H1 (cell line): ENCODE data around the gene LGALS16. TPM values are rescaled to one million over a fixed set of nuclear protein-coding genes. Genes with fewer than 3 reads are reported as not detected.

Source experiments
- CTCF ChIA-PET: fragments of 300-600 bp; sonication (Branson Sonifier 250); formaldehyde crosslinking; loops from one replicate; lab custom pipeline; 2021; ENCODE audit not compliant: partially characterized antibody; lab: Charles Lee
- POLR2A ChIA-PET: fragments of 300-600 bp; sonication (Branson Sonifier 250); formaldehyde crosslinking; loops from one replicate; lab custom pipeline; 2021; ENCODE audit warnings: inconsistent platforms; ENCODE audit not compliant: partially characterized antibody; lab: Charles Lee
- DNase-seq, 2 experiments: peaks; one replicate each; pipeline versions ENCODE4 v3.0.0 to v3.0.0-alpha.2; 2010 to 2022; ENCODE audit warnings: low spot score in 2 of 2, low read depth in 1 of 2, mixed read lengths in 1 of 2
- FAIRE-seq: peaks from 2 replicates; lab custom pipeline; 2011; peaks lifted over from hg19 to GRCh38; lab: Jason Lieb, UNC
- H2AFZ ChIP-seq: 2 replicates; pipeline ENCODE4 v1.8.1; 2012; ENCODE audit warnings: low read length, inconsistent platforms
- H2AK5ac ChIP-seq: 2 replicates; pipeline ENCODE4 v1.6.1; 2013; ENCODE audit warnings: low read depth, low read length
- H2BK120ac ChIP-seq: replicated peaks from 2 replicates; pipeline ENCODE3; 2013; ENCODE audit warnings: low read depth, low read length, inconsistent platforms
- H2BK12ac ChIP-seq: 2 replicates; pipeline ENCODE4 v1.6.1; 2013; ENCODE audit warnings: low read depth, low read length
- H2BK15ac ChIP-seq: 2 replicates; pipeline ENCODE4 v1.6.1; 2013; ENCODE audit warnings: low read length
- H2BK20ac ChIP-seq: 2 replicates; pipeline ENCODE4 v1.6.1; 2013; ENCODE audit warnings: low read length
- H2BK5ac ChIP-seq: 2 replicates; pipeline ENCODE4 v1.6.1; 2013; ENCODE audit warnings: low read depth, low read length
- H3K14ac ChIP-seq: 2 replicates; pipeline ENCODE4 v1.6.1; 2013; ENCODE audit warnings: inconsistent platforms; ENCODE audit not compliant: insufficient read length
- H3K18ac ChIP-seq: 2 replicates; pipeline ENCODE4 v1.6.1; 2013; ENCODE audit warnings: low read length; ENCODE audit errors: extremely low read depth
- H3K23ac ChIP-seq: 2 replicates; pipeline ENCODE4 v1.6.1; 2013; ENCODE audit warnings: inconsistent platforms; ENCODE audit not compliant: insufficient read length
- H3K23me2 ChIP-seq: 2 replicates; pipeline ENCODE4 v1.6.1; 2013; ENCODE audit warnings: low read depth, low read length
- H3K27ac ChIP-seq: 2 replicates; pipeline ENCODE4 v1.6.1; 2011; ENCODE audit warnings: low read depth, low read length, inconsistent platforms
- H3K27me3 ChIP-seq, 4 experiments: replicated peaks in 1 of 4; 1 replicate in 1 of 4; 2 replicates in 3 of 4; pipeline versions ENCODE4 v1.6.1 to v1.8.1; 2011 to 2013; ENCODE audit warnings: low read length in 3 of 4, mild to moderate bottlenecking in 3 of 4, inconsistent platforms in 2 of 4, mixed read lengths in 2 of 4, moderate library complexity in 1 of 4; ENCODE audit not compliant: control insufficient read depth in 3 of 4, insufficient read depth in 3 of 4; ENCODE audit errors: extremely low read depth in 1 of 4
- H3K36me3 ChIP-seq, 4 experiments: 2 replicates each; pipeline versions ENCODE4 v1.6.1 to v1.8.1; 2011 to 2013; ENCODE audit warnings: mild to moderate bottlenecking in 4 of 4, low read length in 3 of 4, moderate library complexity in 2 of 4, control low read depth in 1 of 4, inconsistent platforms in 1 of 4; ENCODE audit not compliant: insufficient read depth in 4 of 4, control insufficient read depth in 2 of 4
- H3K4ac ChIP-seq: replicated peaks from 2 replicates; pipeline ENCODE3; 2013; ENCODE audit warnings: low read length, low read depth, mixed read lengths, inconsistent platforms; ENCODE audit not compliant: insufficient read length
- H3K4me1 ChIP-seq, 4 experiments: replicated peaks in 1 of 4; 1 replicate in 1 of 4; 2 replicates in 3 of 4; pipeline versions ENCODE4 v1.6.1 to v1.8.1; 2011 to 2013; ENCODE audit warnings: low read length in 3 of 4, inconsistent platforms in 2 of 4, mixed read lengths in 1 of 4; ENCODE audit not compliant: insufficient read depth in 4 of 4, control insufficient read depth in 3 of 4
- H3K4me2 ChIP-seq, 2 experiments: 2 replicates each; pipeline versions ENCODE4 v1.6.1 to v1.8.1; 2011 to 2013; ENCODE audit warnings: low read depth in 2 of 2, low read length in 2 of 2, control low read depth in 1 of 2, inconsistent platforms in 1 of 2, mild to moderate bottlenecking in 1 of 2; ENCODE audit not compliant: insufficient read depth in 1 of 2
- H3K4me3 ChIP-seq, 4 experiments: fragments of 200-600, 300-600 bp in 1 of 4; sonication (generic), shearing (Covaris generic), sonication (Bioruptor Twin) in 1 of 4; 2 replicates each; pipeline versions ENCODE4 v1.5.1 to v1.8.1; 2011 to 2016; ENCODE audit warnings: low read length in 4 of 4, low read depth in 3 of 4, control low read depth in 2 of 4, inconsistent platforms in 2 of 4, mild to moderate bottlenecking in 2 of 4, mixed read lengths in 1 of 4, moderate library complexity in 1 of 4; ENCODE audit not compliant: insufficient read depth in 2 of 4; ENCODE audit errors: extremely low read depth in 1 of 4
- H3K56ac ChIP-seq: replicated peaks from 2 replicates; pipeline ENCODE3; 2013; ENCODE audit warnings: low read depth, mild to moderate bottlenecking, mixed read lengths, low read length, inconsistent platforms; ENCODE audit not compliant: insufficient read length
- H3K79me1 ChIP-seq: 2 replicates; pipeline ENCODE4 v1.6.1; 2013; ENCODE audit warnings: low read depth, low read length, control low read depth
- H3K79me2 ChIP-seq, 2 experiments: 2 replicates each; pipeline versions ENCODE4 v1.6.1 to v1.8.1; 2012 to 2013; ENCODE audit warnings: low read length in 2 of 2, mild to moderate bottlenecking in 2 of 2, inconsistent platforms in 1 of 2; ENCODE audit not compliant: insufficient read depth in 2 of 2, control insufficient read depth in 1 of 2
- H3K9ac ChIP-seq, 4 experiments: replicated peaks in 1 of 4; 1 replicate in 1 of 4; 2 replicates in 3 of 4; pipeline versions ENCODE4 v1.6.1 to v1.8.1; 2011 to 2013; ENCODE audit warnings: low read depth in 3 of 4, low read length in 3 of 4, control low read depth in 2 of 4, mild to moderate bottlenecking in 2 of 4, moderate library complexity in 2 of 4, inconsistent platforms in 1 of 4; ENCODE audit errors: extremely low read depth in 1 of 4
- H3K9me3 ChIP-seq, 2 experiments: 2 replicates each; pipeline versions ENCODE4 v1.6.1 to v1.8.1; 2012 to 2013; ENCODE audit warnings: mild to moderate bottlenecking in 2 of 2, moderate library complexity in 2 of 2, control low read depth in 1 of 2, inconsistent platforms in 1 of 2, low read depth in 1 of 2, low read length in 1 of 2, mixed read lengths in 1 of 2; ENCODE audit not compliant: insufficient read depth in 2 of 2
- H4K20me1 ChIP-seq, 2 experiments: replicated peaks in 1 of 2; 2 replicates each; pipeline versions ENCODE3 to v1.8.1; 2011 to 2013; ENCODE audit warnings: inconsistent platforms in 2 of 2, low read length in 2 of 2, mild to moderate bottlenecking in 1 of 2; ENCODE audit not compliant: insufficient read depth in 2 of 2, control insufficient read depth in 1 of 2
- H4K5ac ChIP-seq: 2 replicates; pipeline ENCODE4 v1.6.1; 2013; ENCODE audit warnings: low read length, low read depth, mixed read lengths, inconsistent platforms; ENCODE audit not compliant: insufficient read length
- H4K8ac ChIP-seq: 2 replicates; pipeline ENCODE4 v1.8.0; 2013; ENCODE audit warnings: mild to moderate bottlenecking, moderate library complexity, low read length, inconsistent platforms; ENCODE audit not compliant: insufficient read depth; ENCODE audit errors: extremely low read depth
- H4K91ac ChIP-seq: replicated peaks from 2 replicates; pipeline ENCODE3; 2013; ENCODE audit warnings: low read length, mixed read lengths, inconsistent platforms; ENCODE audit not compliant: insufficient read length
- BCL11A ChIP-seq, 2 experiments: IDR thresholded peaks; one replicate each; pipeline ENCODE4 v1.6.1; 2011; ENCODE audit warnings: low read depth in 2 of 2, low read length in 2 of 2, mild to moderate bottlenecking in 2 of 2
- CBX5 ChIP-seq: fragments of 300-800, 300-1000 bp; sonication (generic); IDR thresholded peaks from 2 replicates; pipeline ENCODE4 v1.7.1; 2016; ENCODE audit warnings: antibody characterized with exemption, low read length, low read depth
- EGR1 ChIP-seq: IDR thresholded peaks from 2 replicates; pipeline ENCODE4 v1.6.1; 2011; ENCODE audit warnings: low read depth, low read length, borderline replicate concordance
- RAD21 ChIP-seq, 2 experiments: IDR thresholded peaks in 1 of 2; conservative IDR thresholded peaks in 1 of 2; 2 replicates each; pipeline ENCODE4 v1.6.1; 2011; ENCODE audit warnings: low read depth in 2 of 2, low read length in 2 of 2, improper control_type of control experiment in 1 of 2, inconsistent platforms in 1 of 2, mild to moderate bottlenecking in 1 of 2, moderate library complexity in 1 of 2
- RXRA ChIP-seq: IDR thresholded peaks from 2 replicates; pipeline ENCODE4 v1.6.1; 2011; ENCODE audit warnings: low read depth, mild to moderate bottlenecking, low read length, moderate library complexity; ENCODE audit not compliant: insufficient read depth
- SIX5 ChIP-seq: IDR thresholded peaks from 2 replicates; pipeline ENCODE4 v1.6.1; 2011; ENCODE audit warnings: mild to moderate bottlenecking, low read depth, low read length
- WGBS, 2 experiments: shearing (Covaris generic) in 1 of 2; methylation state at CpG; one replicate each; pipeline versions ENCODE4 v1.1.6 to v1.1.7; 2013 to 2015; ENCODE audit warnings: low lambda C conversion rate in 2 of 2, mixed read lengths in 2 of 2, inconsistent platforms in 1 of 2, low coverage in 1 of 2, missing lambda C conversion rate in 1 of 2; ENCODE audit not compliant: insufficient replicate concordance in 2 of 2, insufficient coverage in 1 of 2, insufficient read length in 1 of 2; ENCODE audit errors: extremely low coverage in 1 of 2, missing lambda C conversion rate in 1 of 2; 5-methylcytosine and 5-hydroxymethylcytosine counted together
- polyA plus RNA-seq, 7 experiments: library from polyadenylated mRNA; depleted of rRNA in 3 of 7; stranded (reverse) in 5 of 7; unstranded in 2 of 7; fragments of >200 nt in 5 of 7; fragments of 200-250 nt in 2 of 7; gene quantifications; 1 replicate in 5 of 7; 2 replicates in 1 of 7; 4 replicates in 1 of 7; pipeline versions ENCODE4 v1.2.1 to v1.2.3, GENCODE V29; 2011 to 2013; ENCODE audit warnings: missing spikeins in 2 of 7, mixed read lengths in 2 of 7
- total RNA-seq: library from RNA; stranded (reverse); fragmentation: NEBNext Ultra II Directional; extraction: Animal tissue kit (Norgen Biotek cat#: 25700); gene quantifications from 2 replicates; pipeline ENCODE4 v1.2.1, GENCODE V29; 2021
- TF ChIP-seq, protein P1 (sequence below): IDR thresholded peaks from 2 replicates; pipeline ENCODE4 v1.6.1; 2012; ENCODE audit warnings: low read length, inconsistent platforms

LGALS16 gene
- total and polyA plus RNA-seq, 2 of the 8 experiments (the other 6 are each of a cell fraction or from before 2014, with no cell fraction given), result not detected

DNA sequence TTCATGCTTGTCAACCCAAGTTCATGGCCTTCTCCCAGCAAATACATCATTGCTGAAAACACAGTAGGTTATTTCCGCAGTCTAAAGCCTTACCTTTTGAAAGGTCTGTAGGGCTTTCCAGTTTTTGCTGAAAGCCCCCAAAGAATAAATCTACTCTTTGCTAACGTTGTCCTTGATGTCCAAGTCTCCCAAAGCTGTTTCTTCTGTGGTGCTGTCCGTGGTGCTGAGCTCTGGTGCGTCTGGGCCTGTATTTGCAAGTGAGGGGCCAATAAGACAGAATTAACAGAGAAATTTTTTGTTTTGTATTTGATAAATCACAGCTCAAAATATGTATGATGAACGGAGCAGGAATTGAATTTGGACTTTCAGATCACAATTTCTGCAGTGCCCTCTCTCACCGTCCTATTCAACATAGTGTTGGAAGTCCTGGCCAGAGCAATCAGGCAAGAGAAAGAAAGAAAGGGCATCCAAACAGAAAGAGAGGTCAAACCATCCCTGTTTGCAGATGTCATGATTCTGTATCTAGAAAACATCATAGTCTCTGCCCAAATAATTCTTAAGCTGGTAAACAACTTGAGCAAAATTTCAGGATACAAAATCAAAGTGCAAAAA is 9.8 kb upstream of the LGALS16 start:
- Histone ChIP-seq H3K27ac (no peak overlapping the region), H3K4ac (no peak overlapping the region), H3K36me3 (no peaks in the 10 kb centered on the region), H4K91ac (no peak overlapping the region), H4K8ac (no peak overlapping the region), H3K79me2 (no peaks in the 10 kb centered on the region), H2AK5ac (no peak overlapping the region), H2AFZ (no peak overlapping the region), H3K23ac (no peak overlapping the region), H3K18ac (no peak overlapping the region), H3K4me2 (no peak overlapping the region), H4K20me1 (no peaks in the 10 kb centered on the region), H3K14ac (no peak overlapping the region), H3K79me1 (no peaks in the 10 kb centered on the region), H2BK5ac (no peak overlapping the region), H3K9ac (no peak overlapping the region), H3K27me3 (no peaks in the 10 kb centered on the region), H2BK12ac (no peak overlapping the region), H3K4me1 (no peaks in the 10 kb centered on the region), H2BK15ac (no peak overlapping the region), H3K4me3 (no peak overlapping the region), H2BK20ac (no peak overlapping the region), H3K56ac (no peak overlapping the region), H2BK120ac (no peak overlapping the region), H3K9me3 (no peaks in the 10 kb centered on the region), H3K23me2 (no peaks in the 10 kb centered on the region), H4K5ac (no peak overlapping the region)
- 49% methylated on average over 6 of the region's 6 CpGs; no CpG with 5 or more reads in 1 of the 2 experiments for WGBS, 2 experiments
- DNase-seq (peak in 1 of 2 experiments; percentile 63), FAIRE-seq (no peak)
- ChIA-PET POLR2A (no interaction called here), CTCF (interaction anchor here (1.6 kb wide), 1 partner anchor 94 kb away, joined by 4 read pairs; no protein-coding TSS in a partner anchor)
- TF ChIP-seq SIX5 (no peak), RXRA (no peak), RAD21 (IDR thresholded peaks at IDR 0.05 in 1 of 2, conservative IDR thresholded peaks at IDR 0.05 in 1 of 2; ENCODE audit: low read depth in 2 of 2, low read length in 2 of 2) (no peak), EGR1 (no peak), BCL11A (IDR thresholded peaks at IDR 0.05; ENCODE audit: low read depth in 2 of 2, low read length in 2 of 2) (no peak), CBX5 (no peak)
- TF ChIP-seq, protein P1, sequence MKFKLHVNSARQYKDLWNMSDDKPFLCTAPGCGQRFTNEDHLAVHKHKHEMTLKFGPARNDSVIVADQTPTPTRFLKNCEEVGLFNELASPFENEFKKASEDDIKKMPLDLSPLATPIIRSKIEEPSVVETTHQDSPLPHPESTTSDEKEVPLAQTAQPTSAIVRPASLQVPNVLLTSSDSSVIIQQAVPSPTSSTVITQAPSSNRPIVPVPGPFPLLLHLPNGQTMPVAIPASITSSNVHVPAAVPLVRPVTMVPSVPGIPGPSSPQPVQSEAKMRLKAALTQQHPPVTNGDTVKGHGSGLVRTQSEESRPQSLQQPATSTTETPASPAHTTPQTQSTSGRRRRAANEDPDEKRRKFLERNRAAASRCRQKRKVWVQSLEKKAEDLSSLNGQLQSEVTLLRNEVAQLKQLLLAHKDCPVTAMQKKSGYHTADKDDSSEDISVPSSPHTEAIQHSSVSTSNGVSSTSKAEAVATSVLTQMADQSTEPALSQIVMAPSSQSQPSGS, result no peak
